Colon (tissue), 2 donors: ENCODE data around the gene ANKRD23.
"Not testable (repeated sequence)": the region's sequence is repeated elsewhere in the genome, so short reads cannot be mapped to it uniquely, and the experiment has no call there.

ENCODE experiments used
- FAIRE-seq: peaks from 2 replicates; lab custom pipeline; 2012; peaks lifted over from hg19 to GRCh38; lab: Jason Lieb, UNC
- donor health status: control.
- donor health status: control.

The ANKRD23 gene

DNA sequence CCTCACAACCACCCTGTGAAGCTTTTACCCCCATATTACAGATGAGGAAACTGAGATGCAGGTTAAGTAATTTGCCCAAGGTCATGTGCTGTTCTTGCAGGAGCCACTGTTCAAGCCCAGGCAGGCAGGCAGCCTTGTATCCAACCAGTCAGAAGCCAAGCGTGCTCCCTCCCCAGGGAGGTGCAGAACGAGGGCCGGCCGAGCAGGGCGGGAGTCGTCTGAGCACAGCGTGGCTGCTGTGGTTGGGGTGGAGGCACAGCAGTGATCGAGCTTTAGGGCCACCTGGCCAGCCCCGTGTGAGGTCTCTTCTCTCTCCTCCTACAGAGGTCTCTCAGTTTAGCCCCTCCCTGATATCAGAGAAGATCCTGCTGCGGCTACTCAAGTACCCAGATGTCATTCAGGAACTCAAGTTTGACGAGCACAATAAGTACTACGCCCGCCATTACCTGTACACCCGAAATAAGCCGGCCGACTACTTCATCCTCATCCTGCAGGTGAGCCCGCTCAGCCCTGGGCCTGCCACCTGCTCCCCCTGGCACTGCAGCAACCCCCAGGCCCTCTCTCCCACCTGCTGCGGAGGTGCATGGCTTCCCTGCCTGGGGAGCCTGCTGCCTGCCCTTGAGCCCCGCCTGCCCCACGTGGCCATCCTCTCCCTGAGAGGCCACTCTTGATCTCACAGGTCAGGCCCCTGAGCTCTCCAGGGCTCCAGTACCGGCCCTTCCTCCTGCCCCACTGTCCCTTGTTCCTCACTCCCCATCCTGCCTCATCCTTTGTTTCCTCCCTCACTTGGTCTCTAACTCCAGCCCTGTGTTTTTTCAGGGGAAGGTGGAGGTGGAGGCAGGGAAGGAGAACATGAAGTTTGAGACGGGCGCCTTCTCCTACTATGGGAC, 44.8 kb downstream of the ANKRD23 start:
- FAIRE-seq: no peak

DNA sequence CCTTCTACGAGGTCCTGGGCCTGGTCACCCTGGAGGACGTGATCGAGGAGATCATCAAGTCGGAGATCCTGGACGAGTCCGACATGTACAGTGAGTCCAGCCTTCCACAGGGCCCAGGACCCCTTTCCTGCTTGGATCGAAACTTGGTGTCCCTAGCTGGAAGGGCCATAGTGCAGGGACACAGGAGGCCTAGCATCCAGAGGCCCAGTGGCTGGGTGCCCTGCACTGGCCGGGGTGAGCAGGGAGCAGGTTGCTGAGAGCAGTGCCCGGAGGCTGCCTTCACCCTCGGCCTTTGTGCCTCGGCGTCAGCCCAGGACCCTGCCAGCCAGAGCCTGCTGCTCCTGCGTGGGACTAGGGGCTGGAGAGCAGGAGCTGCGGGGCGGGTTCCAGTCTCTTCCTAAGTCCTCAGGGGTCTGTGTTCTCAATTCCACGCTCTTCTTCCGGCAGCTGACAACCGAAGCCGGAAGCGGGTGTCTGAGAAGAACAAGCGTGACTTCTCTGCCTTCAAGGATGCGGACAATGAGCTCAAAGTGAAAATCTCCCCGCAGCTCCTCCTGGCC, 46.7 kb downstream of the ANKRD23 start:
- no peak for FAIRE-seq

DNA sequence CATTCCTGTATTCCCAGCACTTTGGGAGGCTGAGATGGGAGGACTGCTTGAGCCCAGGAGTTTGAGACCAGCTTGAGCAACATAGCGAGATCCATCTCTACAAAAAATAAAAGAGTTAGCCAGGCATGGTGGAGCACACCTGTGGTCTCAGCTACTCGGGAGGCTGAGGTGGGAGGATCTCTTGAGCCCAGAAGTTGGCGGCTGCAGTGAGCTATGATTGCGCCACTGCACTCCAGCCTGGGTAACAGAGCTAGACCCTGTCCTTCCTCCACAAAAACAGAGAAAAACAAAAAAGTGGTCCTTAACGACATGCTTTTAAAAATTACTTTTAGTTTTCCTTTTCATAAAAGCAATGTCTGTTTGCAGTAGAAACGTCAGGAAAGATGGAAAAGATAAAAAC, 47.3 kb downstream of the ANKRD23 start:
- not testable (repeated sequence) for FAIRE-seq

DNA sequence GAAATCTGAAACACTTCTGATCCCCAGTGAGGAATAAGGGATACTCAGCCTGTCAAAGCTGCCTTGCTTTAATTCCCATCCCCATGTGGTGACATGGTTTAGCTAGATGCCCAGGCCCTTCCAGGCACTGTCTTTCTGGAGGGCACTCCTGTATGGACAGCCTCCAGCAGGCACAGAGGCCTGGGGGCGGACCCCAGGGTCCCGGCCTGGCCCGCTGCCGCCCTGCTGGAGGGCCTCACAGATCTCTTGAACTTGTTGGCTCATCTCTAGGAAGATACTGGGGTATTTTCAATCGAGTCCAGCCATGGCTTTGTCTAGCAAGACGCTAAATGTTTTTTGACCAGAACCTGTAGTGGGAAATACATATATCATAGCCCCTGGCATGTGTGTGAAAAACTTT, 48.7 kb downstream of the ANKRD23 start:
- no peak for FAIRE-seq

DNA sequence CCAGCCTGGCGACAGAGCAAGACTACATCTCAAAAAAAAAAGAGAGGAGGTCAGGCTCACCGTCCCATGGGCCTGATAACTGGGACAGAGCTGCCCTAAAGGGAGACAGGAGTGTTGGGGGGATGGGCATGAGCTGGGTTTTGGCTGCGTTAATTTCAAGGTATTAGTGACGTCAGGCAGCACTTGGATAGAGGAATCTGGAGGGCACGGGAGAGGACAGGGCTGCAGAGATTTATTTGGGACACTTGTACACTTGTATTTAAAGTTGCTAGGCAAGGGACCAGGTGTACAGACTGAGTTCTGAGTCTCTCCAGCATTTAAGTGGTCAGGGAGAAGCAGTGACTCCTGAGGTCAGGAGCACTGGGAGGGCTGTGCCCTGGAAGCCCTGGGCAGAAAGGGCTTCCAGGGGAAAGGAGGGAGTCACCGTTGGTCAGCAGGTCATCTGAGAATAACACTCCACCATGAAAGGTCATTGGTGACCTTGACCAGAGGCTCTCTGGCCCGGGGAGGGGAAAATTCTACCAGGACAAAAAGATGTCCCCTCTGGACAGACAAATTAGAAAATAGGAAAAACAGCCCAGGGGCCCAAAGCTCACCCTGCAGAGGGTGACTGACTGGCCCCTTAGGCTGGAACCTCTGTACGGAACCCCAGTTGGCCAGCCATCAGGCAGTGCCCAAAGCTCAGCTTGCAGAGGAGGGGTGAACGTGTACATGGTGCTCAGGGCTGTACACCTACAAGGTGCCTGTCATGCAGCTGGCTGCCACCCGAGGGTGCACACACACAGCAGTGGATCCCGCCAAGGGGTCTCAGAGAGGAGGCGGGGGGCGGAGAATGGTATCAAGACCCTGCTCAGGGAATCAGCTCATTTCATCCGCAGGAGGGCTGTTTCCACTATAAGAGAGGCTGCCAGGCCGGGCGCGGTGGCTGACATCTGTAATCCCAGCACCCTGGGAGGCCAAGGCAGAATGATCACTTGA, 50.8 kb downstream of the ANKRD23 start:
- no peak for FAIRE-seq

DNA sequence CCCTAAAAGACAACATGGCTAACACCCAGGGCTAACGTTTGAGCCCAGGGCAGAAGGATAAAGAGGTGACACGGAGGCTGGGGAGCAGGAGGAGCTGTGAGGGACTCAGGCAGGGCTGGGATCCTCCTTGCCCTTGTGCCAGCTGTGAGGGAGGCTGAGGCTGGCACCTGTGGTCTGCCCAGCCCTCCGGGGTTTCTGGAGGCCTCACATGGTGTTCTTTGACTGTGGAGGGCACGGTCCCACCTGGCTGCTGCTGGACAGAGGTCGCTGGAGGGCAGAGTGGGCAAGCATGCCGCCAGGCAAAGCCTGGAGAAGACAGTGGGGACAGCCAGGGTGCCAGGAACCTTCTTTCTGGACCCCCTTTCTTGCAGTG, 54.6 kb downstream of the ANKRD23 start:
- no peak for FAIRE-seq

DNA sequence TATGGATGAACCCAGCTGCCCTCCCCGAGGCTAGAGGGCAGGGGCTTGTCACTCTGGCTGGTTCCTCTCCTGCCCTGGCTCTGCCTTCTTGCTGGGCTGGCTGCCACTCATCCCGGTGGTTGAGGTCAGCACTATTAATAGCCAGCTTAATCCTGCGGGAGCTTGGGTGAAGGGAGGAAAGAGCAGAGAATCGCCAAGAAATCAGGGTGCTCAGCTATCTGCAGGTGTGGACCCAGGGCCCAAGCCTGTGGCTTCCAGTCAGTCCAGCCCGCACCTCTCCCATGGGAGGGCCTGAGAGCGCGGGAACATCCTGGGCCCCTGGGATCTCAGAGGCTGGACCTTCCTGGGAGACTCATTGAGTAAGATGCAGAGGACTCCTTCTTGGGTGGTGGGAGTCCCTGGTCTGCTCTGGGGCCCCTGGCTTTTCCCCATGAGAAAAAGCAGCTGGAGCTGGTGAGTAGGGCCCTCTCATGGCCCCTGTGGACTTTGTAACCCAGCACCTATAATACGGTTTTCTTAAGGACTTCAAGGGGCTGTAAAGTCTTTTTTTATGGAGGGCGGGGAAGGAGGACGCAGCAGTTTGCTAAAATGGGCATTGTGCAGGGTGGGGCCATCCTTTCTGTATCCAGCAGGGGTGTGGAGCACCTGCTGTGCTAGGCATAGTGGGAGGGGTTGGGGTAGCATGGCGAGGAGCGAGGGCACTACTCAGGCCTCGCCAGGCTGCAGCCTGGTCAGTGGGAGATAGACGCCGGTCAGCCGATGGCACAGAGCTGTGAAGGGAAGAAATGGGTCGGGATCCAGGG, 55.2 kb downstream of the ANKRD23 start:
- FAIRE-seq: no peak
